Activated B cell treated with CpG ODN at 0.5 μM for 24 hours (primary cell): Measurements from ENCODE around the gene PAWR. TPM values are rescaled to one million over a fixed set of nuclear protein-coding genes. Genes with fewer than 3 reads are reported as not detected.

Source experiments
- ATAC-seq: fragments of 200-7000 bp; cut with Tn5 transposase; one replicate; pipeline ENCODE4 v1.10.0; 2021; ENCODE audit warnings: low read depth, mild to moderate bottlenecking, moderate library complexity
- CTCF ChIA-PET: fragments of 350-600 bp; sonication (Branson Sonifier 250); formaldehyde crosslinking; loops from one replicate; lab custom pipeline; 2021; ENCODE audit warnings: antibody characterized with exemption; lab: Charles Lee
- POLR2A ChIA-PET: fragments of 350-600 bp; sonication (Branson Sonifier 250); formaldehyde crosslinking; loops from one replicate; lab custom pipeline; 2021; ENCODE audit warnings: antibody characterized with exemption; lab: Charles Lee
- DNase-seq: peaks from one replicate; pipeline ENCODE4 v3.0.0; 2022
- H3K27ac Mint-ChIP-seq: one replicate; pipeline ENCODE4 v1.8.0; 2020; ENCODE audit warnings: mixed read lengths
- H3K27me3 Mint-ChIP-seq: one replicate; pipeline ENCODE4 v1.8.0; 2021; ENCODE audit warnings: mixed read lengths
- H3K36me3 Mint-ChIP-seq: one replicate; pipeline ENCODE4 v1.8.0; 2021; ENCODE audit warnings: low read depth, mixed read lengths
- H3K4me1 Mint-ChIP-seq: one replicate; pipeline ENCODE4 v1.8.0; 2021; ENCODE audit warnings: mixed read lengths
- H3K4me3 Mint-ChIP-seq: one replicate; pipeline ENCODE4 v1.8.0; 2020; ENCODE audit warnings: mild to moderate bottlenecking, mixed read lengths
- H3K9me3 Mint-ChIP-seq: one replicate; pipeline ENCODE4 v1.8.0; 2020; ENCODE audit warnings: mixed read lengths
- CTCF ChIP-seq: fragments of 200-600 bp; IDR thresholded peaks from one replicate; pipeline ENCODE4 v1.8.0; 2022; ENCODE audit warnings: antibody characterized with exemption, mild to moderate bottlenecking
- intact Hi-C: fragments of 100-400 bp; cut with micrococcal nuclease; formaldehyde crosslinking; loops from one replicate; pipeline ENCODE4 v1.15.1; 2024
- total RNA-seq: library from RNA; stranded (reverse); gene quantifications from 2 replicates; pipeline ENCODE4 v1.2.3, GENCODE V29; 2022

The PAWR gene
- total RNA-seq, 1 donor from 2014 or later = 53.1 TPM

GRCh38 chr12:79618848-79619404 lies 71.8 kb downstream of the PAWR start:
- no peak for ATAC-seq
- POLR2A ChIA-PET = interaction anchor here (0.6 kb wide), 1 partner anchor 17 kb away, joined by 4 read pairs; no protein-coding TSS in a partner anchor
- H3K4me1 Mint-ChIP-seq = peaks cover 27% of the 10 kb centered on the region
- peaks cover 30% of the 10 kb centered on the region for H3K36me3 Mint-ChIP-seq
- H3K27ac Mint-ChIP-seq = no peak overlapping the region
- H3K27me3 Mint-ChIP-seq = no peaks in the 10 kb centered on the region
- H3K9me3 Mint-ChIP-seq = no peaks in the 10 kb centered on the region
- intact Hi-C loops = loop anchor here (5.0 kb wide), 1 partner anchor 73 kb away; the partner anchor contains the start of gene PAWR
- DNase-seq = no peak
- TF ChIP-seq CTCF = no peak
- H3K4me3 Mint-ChIP-seq = no peak overlapping the region
- CTCF ChIA-PET = no interaction called here

DNA sequence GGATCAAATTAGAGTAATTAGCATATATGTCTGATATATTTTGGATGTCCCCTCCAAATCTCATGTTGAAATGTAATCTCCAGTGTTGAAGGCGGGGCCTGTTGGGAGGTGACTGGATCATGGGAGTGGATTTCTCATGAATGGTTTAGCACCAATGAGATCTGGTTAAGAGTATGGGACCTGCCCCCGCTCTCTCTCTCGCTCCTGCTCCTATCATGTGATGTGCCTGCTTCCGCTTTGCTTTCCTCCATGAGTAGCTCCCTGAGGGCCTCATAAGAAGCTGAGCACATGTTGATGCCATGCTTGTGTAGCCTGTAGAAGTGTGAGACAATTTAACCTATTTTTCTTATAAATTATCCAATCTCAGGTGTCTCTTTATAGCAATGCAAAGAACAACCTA lies 73.1 kb downstream of the PAWR start:
- Mint-ChIP-seq H3K27ac (no peak overlapping the region), H3K36me3 (peaks cover 30% of the 10 kb centered on the region), H3K27me3 (no peaks in the 10 kb centered on the region), H3K9me3 (no peaks in the 10 kb centered on the region), H3K4me1 (peaks cover 27% of the 10 kb centered on the region), H3K4me3 (no peak overlapping the region)
- no peak for TF ChIP-seq CTCF
- POLR2A ChIA-PET = no interaction called here
- intact Hi-C loops = loop anchor here (5.0 kb wide), 1 partner anchor 75 kb away; the partner anchor contains the start of gene PAWR
- ATAC-seq = no peak
- CTCF ChIA-PET = no interaction called here
- DNase-seq = no peak

- intact Hi-C loops = loop anchor here (5.0 kb wide), 1 partner anchor 76 kb away; the partner anchor contains the start of gene PAWR
- no peak for TF ChIP-seq CTCF
- Mint-ChIP-seq H3K4me1 (peaks cover 27% of the 10 kb centered on the region), H3K36me3 (peaks cover 29% of the 10 kb centered on the region), H3K27me3 (no peaks in the 10 kb centered on the region), H3K27ac (no peak overlapping the region), H3K9me3 (no peaks in the 10 kb centered on the region), H3K4me3 (no peak overlapping the region)
- ChIA-PET CTCF (no interaction called here), POLR2A (interaction anchor here (0.6 to 1.0 kb wide), 2 partner anchors 19 to 74 kb away, joined by 3 to 4 read pairs; no protein-coding TSS in a partner anchor)
- no peak for DNase-seq
- ATAC-seq = no peak
Observed at GRCh38 chr12:79615596-79616560, 74.9 kb downstream of the PAWR start.

- ATAC-seq (no peak), DNase-seq (no peak)
- ChIA-PET CTCF (no interaction called here), POLR2A (no interaction called here)
- Mint-ChIP-seq H3K4me3 (no peak overlapping the region), H3K27ac (no peak overlapping the region), H3K27me3 (no peaks in the 10 kb centered on the region), H3K9me3 (no peaks in the 10 kb centered on the region), H3K36me3 (peaks cover 25% of the 10 kb centered on the region), H3K4me1 (peaks cover 27% of the 10 kb centered on the region)
- intact Hi-C loops = loop anchor here (5.0 kb wide), 1 partner anchor 78 kb away; the partner anchor contains the start of gene PAWR
- TF ChIP-seq CTCF = no peak
Observed at GRCh38 chr12:79614730-79615129, 76.0 kb downstream of the PAWR start.

GRCh38 chr12:79601908-79602307 lies 88.9 kb downstream of the PAWR start:
- no peaks in the 10 kb centered on the region for H3K27me3 Mint-ChIP-seq
- no peak for TF ChIP-seq CTCF
- no peaks in the 10 kb centered on the region for H3K9me3 Mint-ChIP-seq
- CTCF ChIA-PET = no interaction called here
- POLR2A ChIA-PET = interaction anchor here (0.6 to 0.7 kb wide), 2 partner anchors 17 to 44 kb away, joined by 4 read pairs; no protein-coding TSS in a partner anchor
- H3K4me3 Mint-ChIP-seq = no peak overlapping the region
- H3K4me1 Mint-ChIP-seq = no peaks in the 10 kb centered on the region
- intact Hi-C loops = no loop called here
- H3K36me3 Mint-ChIP-seq = peaks cover 4% of the 10 kb centered on the region
- no peak for DNase-seq
- no peak for ATAC-seq
- no peak overlapping the region for H3K27ac Mint-ChIP-seq
